Activated naive CD4-positive, alpha-beta T cell treated with anti-CD3 and anti-CD28 coated beads for 36 hours (primary cell): ENCODE measurements around the gene TMEM254. TPM values are rescaled to one million over a fixed set of nuclear protein-coding genes. Genes with fewer than 3 reads are reported as not detected.
"Not testable (repeated sequence)": the region's sequence is repeated elsewhere in the genome, so short reads cannot be mapped to it uniquely, and the experiment has no call there.

ENCODE experiments used
- CTCF ChIA-PET: fragments of 350-600 bp; sonication (Branson Sonifier 250); formaldehyde crosslinking; loops from one replicate; lab custom pipeline; 2021; ENCODE audit warnings: antibody characterized with exemption; lab: Charles Lee
- DNase-seq: peaks from one replicate; pipeline ENCODE4 v3.0.0-alpha.2; 2020
- H3K27ac Mint-ChIP-seq: one replicate; pipeline ENCODE4 v1.8.0; 2021; ENCODE audit warnings: mild to moderate bottlenecking, mixed read lengths
- H3K27me3 Mint-ChIP-seq: one replicate; pipeline ENCODE4 v1.8.0; 2021; ENCODE audit warnings: low read depth, mixed read lengths
- H3K36me3 Mint-ChIP-seq: one replicate; pipeline ENCODE4 v1.8.0; 2021; ENCODE audit warnings: low read depth, mixed read lengths
- H3K4me1 Mint-ChIP-seq: one replicate; pipeline ENCODE4 v1.8.0; 2021; ENCODE audit warnings: low read depth, mixed read lengths
- H3K4me3 Mint-ChIP-seq: one replicate; pipeline ENCODE4 v1.8.0; 2021; ENCODE audit warnings: mild to moderate bottlenecking, moderate library complexity, mixed read lengths
- H3K9me3 Mint-ChIP-seq: one replicate; pipeline ENCODE4 v1.8.0; 2021; ENCODE audit warnings: mixed read lengths
- intact Hi-C: fragments of 100-400 bp; cut with micrococcal nuclease; formaldehyde crosslinking; loops from one replicate; pipeline ENCODE4 v1.15.1; 2023
- total RNA-seq, 2 experiments: library from RNA; stranded (reverse); gene quantifications; one replicate each; pipeline ENCODE4 v1.2.3, GENCODE V29; 2021

Gene TMEM254
- total RNA-seq, 2 experiments from 2014 or later: 16.2 to 16.7 TPM

DNA sequence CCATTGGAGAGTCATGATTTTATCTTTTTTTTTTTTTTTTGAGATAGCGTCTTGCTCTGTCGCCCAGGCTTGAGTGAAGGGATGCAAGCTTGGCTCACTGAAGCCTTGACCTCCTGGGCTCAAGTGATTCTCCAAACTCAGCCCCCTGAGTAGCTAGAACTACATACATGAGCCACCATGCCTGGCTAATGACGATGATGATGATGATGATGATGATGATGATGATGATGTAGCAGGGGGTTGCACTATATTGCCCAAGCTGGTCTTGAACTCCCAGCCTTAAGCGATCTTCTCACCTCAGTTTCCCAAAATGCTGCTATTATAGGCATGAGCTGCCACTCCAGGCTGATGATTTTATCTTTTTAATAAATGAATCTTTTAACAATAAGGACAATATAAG is 40.2 kb downstream of the TMEM254 start:
- CTCF ChIA-PET: interaction anchor here (0.6 to 1.2 kb wide), 4 partner anchors 11 to 368 kb away, joined by 3 read pairs; no protein-coding TSS in a partner anchor
- Mint-ChIP-seq H3K4me1 (no peaks in the 10 kb centered on the region), H3K4me3 (no peak overlapping the region), H3K36me3 (no peaks in the 10 kb centered on the region), H3K27ac (no peak overlapping the region), H3K9me3 (no peaks in the 10 kb centered on the region), H3K27me3 (no peaks in the 10 kb centered on the region)
- DNase-seq: no peak
- intact Hi-C loops: no loop called here

DNA sequence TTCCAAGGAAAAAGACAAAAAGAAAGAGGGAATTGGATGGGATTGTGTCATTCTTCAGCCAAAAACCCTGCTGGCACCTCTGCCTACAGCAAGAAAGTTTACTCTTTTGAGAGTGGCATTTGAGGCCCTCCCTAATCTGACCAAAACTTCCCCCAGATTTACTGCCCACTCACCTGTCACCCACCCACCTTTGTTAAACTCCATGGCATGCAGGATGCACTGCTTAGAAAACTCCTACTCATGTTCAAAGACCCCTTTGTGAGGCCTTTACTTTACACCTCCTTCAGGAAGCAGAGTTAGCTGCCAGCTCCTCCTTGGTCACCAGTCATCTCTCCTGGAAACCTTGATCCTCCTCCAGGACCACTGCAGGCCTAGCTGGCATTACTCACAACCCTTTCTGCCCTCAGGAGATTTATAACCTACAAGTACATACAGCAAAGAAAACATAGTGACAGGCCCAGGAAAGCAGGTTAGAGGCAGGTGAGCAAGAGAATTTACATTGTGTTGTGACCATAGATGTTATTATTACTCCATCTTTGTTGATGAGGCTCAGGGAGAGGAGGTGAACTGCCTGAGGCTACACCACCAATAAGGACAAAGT is 43.7 kb downstream of the TMEM254 start:
- H3K4me1 Mint-ChIP-seq: no peaks in the 10 kb centered on the region
- H3K4me3 Mint-ChIP-seq: no peak overlapping the region
- no peaks in the 10 kb centered on the region for H3K9me3 Mint-ChIP-seq
- DNase-seq: no peak
- no peak overlapping the region for H3K27ac Mint-ChIP-seq
- intact Hi-C loops: no loop called here
- H3K36me3 Mint-ChIP-seq: no peaks in the 10 kb centered on the region
- CTCF ChIA-PET: no interaction called here
- peaks cover 1% of the 10 kb centered on the region for H3K27me3 Mint-ChIP-seq

DNA sequence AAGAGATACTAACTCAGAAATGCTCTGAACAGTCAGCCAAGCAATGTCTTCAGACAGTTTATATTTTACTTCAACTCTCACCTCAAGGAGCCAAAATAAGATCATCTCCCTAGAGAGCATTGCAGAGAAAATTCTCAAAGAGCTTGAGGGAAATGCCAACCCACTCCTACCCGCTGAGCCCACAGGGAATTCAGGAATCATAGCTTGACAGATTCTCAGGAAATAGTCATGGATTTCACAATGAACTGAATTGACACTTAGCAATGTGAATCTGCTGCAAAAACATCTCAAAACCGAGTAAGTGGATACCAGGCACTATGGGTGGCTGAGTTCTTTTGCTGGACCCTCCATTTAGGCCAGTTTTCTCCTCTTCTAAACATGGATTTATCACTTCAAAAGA is 44.3 kb downstream of the TMEM254 start:
- DNase-seq: no peak
- H3K9me3 Mint-ChIP-seq: no peaks in the 10 kb centered on the region
- H3K4me3 Mint-ChIP-seq: no peak overlapping the region
- peaks cover 1% of the 10 kb centered on the region for H3K27me3 Mint-ChIP-seq
- intact Hi-C loops: no loop called here
- H3K27ac Mint-ChIP-seq: no peak overlapping the region
- CTCF ChIA-PET: no interaction called here
- no peaks in the 10 kb centered on the region for H3K36me3 Mint-ChIP-seq
- no peaks in the 10 kb centered on the region for H3K4me1 Mint-ChIP-seq

DNA sequence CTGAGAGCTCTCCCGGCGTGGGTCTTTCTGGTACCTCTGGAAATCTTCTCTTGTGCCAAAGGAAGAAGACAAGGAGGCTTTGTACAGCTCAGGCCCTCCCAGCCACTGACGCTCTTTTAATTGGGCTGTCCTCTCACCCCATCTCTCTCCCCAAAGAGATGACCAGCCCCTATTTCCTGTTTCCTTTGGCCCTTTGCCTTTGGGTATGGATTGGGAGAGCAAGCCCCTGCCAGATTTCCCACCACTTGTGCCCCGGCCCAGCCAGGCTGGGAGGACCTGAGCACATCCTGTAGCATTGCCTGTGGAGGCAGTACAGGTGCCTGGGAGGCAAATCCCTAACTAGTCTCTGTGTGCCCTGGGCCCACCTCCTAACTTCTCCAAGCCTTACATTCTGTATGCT is 48.4 kb downstream of the TMEM254 start:
- intact Hi-C loops: no loop called here
- H3K4me3 Mint-ChIP-seq: no peak overlapping the region
- peaks cover 16% of the 10 kb centered on the region for H3K27me3 Mint-ChIP-seq
- DNase-seq: no peak
- H3K4me1 Mint-ChIP-seq: no peaks in the 10 kb centered on the region
- no peaks in the 10 kb centered on the region for H3K36me3 Mint-ChIP-seq
- CTCF ChIA-PET: no interaction called here
- H3K9me3 Mint-ChIP-seq: no peaks in the 10 kb centered on the region
- no peak overlapping the region for H3K27ac Mint-ChIP-seq

DNA sequence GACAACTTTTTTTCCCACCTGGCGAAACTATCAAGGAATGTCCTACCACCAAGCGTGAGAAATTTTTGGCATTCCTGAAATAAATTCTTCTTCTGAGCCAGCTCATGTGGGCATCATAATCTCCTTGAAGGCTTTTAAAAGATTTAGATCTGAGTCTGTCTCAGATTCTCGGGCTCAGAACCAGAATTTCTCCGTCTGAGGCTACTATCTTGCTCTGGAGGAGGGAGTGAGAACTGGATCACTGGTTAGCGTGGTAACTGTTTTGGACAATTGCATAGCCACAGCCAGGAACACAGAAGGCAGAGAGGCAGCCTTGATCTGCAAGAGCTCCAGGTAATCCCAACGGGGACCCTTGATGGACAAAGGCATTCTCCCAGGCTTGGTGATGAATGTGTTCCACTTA is 53.0 kb downstream of the TMEM254 start:
- H3K27me3 Mint-ChIP-seq: peaks cover 29% of the 10 kb centered on the region
- H3K9me3 Mint-ChIP-seq: no peaks in the 10 kb centered on the region
- no peak for DNase-seq
- intact Hi-C loops: no loop called here
- H3K36me3 Mint-ChIP-seq: no peaks in the 10 kb centered on the region
- no peak overlapping the region for H3K27ac Mint-ChIP-seq
- H3K4me1 Mint-ChIP-seq: peaks cover 4% of the 10 kb centered on the region
- H3K4me3 Mint-ChIP-seq: no peak overlapping the region
- CTCF ChIA-PET: no interaction called here

DNA sequence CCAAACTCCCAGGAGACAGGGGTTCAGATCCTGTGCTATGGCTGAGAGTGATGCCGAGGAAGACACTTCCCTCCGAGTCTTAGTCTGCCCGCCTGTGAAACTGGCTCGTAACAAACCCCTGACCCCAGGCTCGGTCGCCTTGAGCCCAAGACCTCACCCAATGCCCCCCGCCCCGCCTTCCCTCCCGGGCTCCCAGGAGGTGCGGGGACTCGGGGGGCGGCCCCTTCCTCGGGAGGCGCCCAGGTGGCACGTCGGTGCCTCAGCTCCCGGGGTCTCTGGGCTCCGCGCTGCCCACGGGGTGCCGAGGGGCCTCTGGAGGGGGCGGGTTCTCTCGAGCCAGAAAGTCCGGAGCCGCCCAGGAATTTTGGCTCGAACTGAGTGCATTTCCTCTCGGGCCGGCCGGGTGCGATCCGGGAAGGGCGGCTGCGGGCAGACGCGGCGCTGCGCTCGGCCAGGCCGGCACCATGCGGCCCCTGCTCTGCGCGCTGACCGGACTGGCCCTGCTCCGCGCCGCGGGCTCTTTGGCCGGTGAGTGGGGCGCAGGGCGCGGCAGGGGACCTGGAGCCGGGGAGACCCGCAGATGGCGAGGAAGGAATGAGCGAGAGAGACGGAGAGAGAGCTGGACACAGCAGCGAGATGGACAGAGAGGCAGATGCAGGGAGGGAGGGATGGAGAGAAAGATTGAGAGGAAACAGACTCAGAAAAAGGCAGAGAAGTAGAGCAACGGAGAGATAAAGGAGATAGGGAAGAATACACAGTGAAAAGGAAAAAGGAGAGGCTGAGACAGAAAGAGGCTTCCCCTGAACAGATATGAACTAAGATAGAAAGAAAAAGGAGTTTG is 54.1 kb downstream of the TMEM254 start, which contains the start of gene PLAC9:
TSS of gene PLAC9 (plus strand) at position 432 of the 841 bp plus-strand sequence. CDS start at position 465, 33 bp downstream.
- H3K9me3 Mint-ChIP-seq: no peaks in the 10 kb centered on the region
- CTCF ChIA-PET: interaction anchor here (0.9 to 1.3 kb wide), 2 partner anchors 12 to 90 kb away, joined by 3 to 5 read pairs; no protein-coding TSS in a partner anchor
- no peaks in the 10 kb centered on the region for H3K36me3 Mint-ChIP-seq
- H3K27ac Mint-ChIP-seq: no peak within 1 kb of the TSS
- peaks cover 29% of the 10 kb centered on the region for H3K27me3 Mint-ChIP-seq
- intact Hi-C loops: no loop called here
- DNase-seq: no peak
- H3K4me3 Mint-ChIP-seq: no peak within 1 kb of the TSS
- peaks cover 4% of the 10 kb centered on the region for H3K4me1 Mint-ChIP-seq

DNA sequence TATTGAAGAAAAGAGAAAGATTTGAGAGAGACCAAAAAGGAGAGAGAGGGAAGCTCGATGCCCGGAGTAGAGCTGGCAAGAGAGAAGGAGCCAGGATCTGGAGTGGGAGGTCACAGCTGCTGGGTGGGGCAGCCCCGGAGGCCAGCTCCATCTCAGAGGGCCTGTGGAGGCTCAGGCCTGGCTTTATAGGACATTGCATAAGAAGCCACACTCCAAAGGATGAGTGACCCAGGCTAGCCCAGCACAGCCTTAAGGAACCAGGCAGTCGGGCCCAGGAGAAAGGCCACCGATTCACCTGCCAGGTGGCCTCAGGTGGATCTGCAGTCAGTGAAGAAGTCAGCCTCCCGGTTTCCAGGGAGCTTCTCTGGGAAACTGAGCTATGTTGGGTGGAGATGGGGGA is 54.7 kb downstream of the TMEM254 start:
- intact Hi-C loops: no loop called here
- DNase-seq: no peak
- Mint-ChIP-seq H3K27ac (no peak overlapping the region), H3K27me3 (peaks cover 32% of the 10 kb centered on the region), H3K4me1 (peaks cover 4% of the 10 kb centered on the region), H3K9me3 (no peaks in the 10 kb centered on the region), H3K4me3 (no peak overlapping the region), H3K36me3 (no peaks in the 10 kb centered on the region)
- CTCF ChIA-PET: interaction anchor here (0.9 to 1.3 kb wide), 2 partner anchors 11 to 89 kb away, joined by 3 to 5 read pairs; no protein-coding TSS in a partner anchor

DNA sequence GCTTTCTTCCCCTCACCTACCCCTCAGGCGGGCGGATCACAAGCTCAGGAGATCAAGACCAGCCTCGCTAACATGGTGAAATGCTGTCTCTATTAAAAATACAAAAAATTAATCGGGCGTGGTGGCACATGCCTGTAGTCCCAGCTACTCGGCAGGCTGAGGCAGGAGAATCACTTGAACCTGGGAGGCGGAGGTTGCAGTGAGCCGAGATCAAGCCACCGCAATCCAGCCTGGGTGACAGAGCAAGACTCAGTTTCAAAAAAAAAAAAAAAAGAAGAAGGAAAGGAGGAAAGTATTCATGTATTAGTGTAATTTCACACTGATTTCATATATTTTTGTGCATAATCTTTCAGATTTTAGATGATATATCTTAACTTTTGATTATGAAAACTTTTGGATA is 55.2 kb downstream of the TMEM254 start:
- DNase-seq, intact Hi-C loops, H3K27ac Mint-ChIP-seq, H3K9me3 Mint-ChIP-seq, H3K4me1 Mint-ChIP-seq, H3K4me3 Mint-ChIP-seq, H3K36me3 Mint-ChIP-seq: not testable (repeated sequence)
- CTCF ChIA-PET: interaction anchor here (0.9 to 1.3 kb wide), 2 partner anchors 11 to 89 kb away, joined by 3 to 5 read pairs; no protein-coding TSS in a partner anchor
- H3K27me3 Mint-ChIP-seq: peaks cover 30% of the 10 kb centered on the region

DNA sequence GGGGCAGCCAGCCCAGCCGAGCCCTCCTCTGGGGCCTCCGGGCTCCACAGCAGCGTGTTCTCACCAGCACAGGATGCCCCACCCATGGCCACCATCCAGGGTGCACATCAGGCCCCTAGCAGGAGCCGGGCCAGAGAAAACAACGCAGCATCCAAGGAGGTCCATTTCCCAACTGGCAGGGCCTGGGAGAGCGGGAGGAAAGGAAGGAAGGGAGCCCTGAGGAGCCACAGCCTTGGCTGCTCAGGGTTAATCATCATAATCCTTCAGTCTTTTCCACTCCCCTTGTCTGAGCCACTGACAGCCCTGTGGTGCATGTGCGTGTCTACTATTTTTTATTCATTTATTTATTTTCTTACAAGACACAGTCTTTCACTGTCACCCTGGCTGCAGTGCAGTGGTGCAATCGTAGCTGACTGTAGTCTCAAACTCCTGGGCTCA is 57.7 kb downstream of the TMEM254 start:
- H3K27ac Mint-ChIP-seq: no peak overlapping the region
- no peak overlapping the region for H3K4me3 Mint-ChIP-seq
- H3K4me1 Mint-ChIP-seq: peaks cover 4% of the 10 kb centered on the region
- intact Hi-C loops: no loop called here
- CTCF ChIA-PET: interaction anchor here (0.7 to 0.9 kb wide), 3 partner anchors 40 to 127 kb away, joined by 3 read pairs; no protein-coding TSS in a partner anchor
- DNase-seq: no peak
- no peaks in the 10 kb centered on the region for H3K36me3 Mint-ChIP-seq
- peaks cover 31% of the 10 kb centered on the region for H3K27me3 Mint-ChIP-seq
- H3K9me3 Mint-ChIP-seq: no peaks in the 10 kb centered on the region

DNA sequence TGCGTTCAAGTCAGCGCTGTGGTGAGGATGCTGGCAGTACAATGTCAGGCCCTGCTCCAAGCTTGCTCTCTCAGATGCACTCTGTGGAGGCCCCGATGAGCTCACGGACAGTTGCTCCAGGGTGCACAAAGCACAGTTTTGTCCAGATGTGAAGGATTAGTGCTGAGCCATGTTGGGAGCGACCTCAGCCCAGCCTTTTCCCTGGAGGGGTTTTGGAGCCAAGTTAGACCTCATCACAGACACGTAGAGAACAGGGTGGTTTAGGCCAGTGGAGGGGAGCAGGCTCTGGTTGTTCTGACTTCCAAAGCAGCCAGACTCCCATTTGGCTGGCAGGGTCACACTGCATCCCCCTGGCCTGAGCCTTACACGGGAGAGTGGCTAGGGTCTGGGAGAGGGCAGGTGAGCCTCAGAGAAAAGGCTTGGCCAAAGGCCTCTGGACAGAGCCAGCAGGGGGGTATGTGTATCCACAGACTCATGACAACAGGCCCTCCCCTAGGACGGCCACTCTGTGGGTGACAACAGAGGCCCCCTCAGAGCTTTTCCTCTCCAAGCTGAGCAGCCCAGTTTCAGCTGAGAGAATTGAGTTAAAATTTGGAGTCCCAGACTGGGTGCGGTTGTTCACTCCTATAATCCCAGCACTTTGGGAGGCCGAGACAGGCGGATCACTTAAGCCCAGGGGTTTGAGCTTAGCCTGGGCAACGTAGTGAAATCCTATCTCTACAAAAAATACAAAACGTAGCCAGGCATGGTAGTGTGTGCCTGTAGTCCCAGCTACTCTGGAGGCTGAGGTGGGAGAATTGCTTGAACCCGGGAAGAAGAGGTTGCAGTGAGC is 58.8 kb downstream of the TMEM254 start:
- H3K4me3 Mint-ChIP-seq: no peak overlapping the region
- peaks cover 21% of the 10 kb centered on the region for H3K27me3 Mint-ChIP-seq
- no peak overlapping the region for H3K27ac Mint-ChIP-seq
- CTCF ChIA-PET: interaction anchor here (0.9 to 1.1 kb wide), 3 partner anchors 85 to 126 kb away, joined by 3 to 4 read pairs (median 3); no protein-coding TSS in a partner anchor
- intact Hi-C loops: no loop called here
- H3K9me3 Mint-ChIP-seq: no peaks in the 10 kb centered on the region
- H3K4me1 Mint-ChIP-seq: peaks cover 4% of the 10 kb centered on the region
- DNase-seq: no peak
- no peaks in the 10 kb centered on the region for H3K36me3 Mint-ChIP-seq

DNA sequence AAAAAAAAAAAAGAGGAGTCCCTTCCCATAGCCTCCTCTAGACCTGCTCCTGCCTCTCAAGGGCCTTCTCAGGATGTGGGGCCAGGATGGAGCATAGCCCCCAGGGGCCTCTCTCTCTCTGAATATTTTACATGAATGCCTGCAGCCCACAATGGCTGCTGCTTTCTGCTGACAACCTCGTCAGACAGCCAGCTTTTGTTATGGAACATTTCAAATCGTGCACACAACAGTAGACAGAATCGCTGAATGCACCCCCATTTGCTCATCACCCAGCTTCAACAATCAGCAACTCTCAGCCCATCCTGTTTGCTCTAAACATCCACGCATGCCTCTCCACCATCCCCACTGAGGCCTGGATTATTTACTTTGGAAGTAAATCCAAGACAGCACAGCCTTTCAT is 59.5 kb downstream of the TMEM254 start:
- peaks cover 1% of the 10 kb centered on the region for H3K4me1 Mint-ChIP-seq
- H3K27ac Mint-ChIP-seq: no peak overlapping the region
- CTCF ChIA-PET: interaction anchor here (0.7 to 1.1 kb wide), 3 partner anchors 50 to 123 kb away, joined by 3 to 5 read pairs (median 4); no protein-coding TSS in a partner anchor
- H3K4me3 Mint-ChIP-seq: no peak overlapping the region
- intact Hi-C loops: no loop called here
- no peaks in the 10 kb centered on the region for H3K36me3 Mint-ChIP-seq
- no peaks in the 10 kb centered on the region for H3K9me3 Mint-ChIP-seq
- peaks cover 18% of the 10 kb centered on the region for H3K27me3 Mint-ChIP-seq
- DNase-seq: no peak

DNA sequence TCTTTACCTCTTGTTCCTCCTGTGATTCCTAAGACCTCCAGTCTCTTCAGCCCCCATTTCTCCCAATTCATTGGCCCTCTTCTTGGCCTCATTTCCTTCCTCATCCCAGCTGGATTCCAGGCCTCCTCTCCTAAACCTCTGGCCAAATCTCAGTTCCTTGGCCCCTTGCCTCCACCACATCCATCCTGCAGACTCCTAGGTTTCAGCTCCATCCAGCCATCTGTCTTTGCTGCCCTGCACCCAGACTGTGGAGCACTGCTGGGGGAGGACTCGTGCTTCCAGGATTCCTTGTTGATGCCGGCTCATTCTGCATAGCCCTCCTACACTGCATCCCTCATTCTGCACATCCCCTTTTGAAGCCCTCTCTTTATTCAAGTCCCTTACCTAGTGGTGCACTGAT is 60.8 kb downstream of the TMEM254 start:
- Mint-ChIP-seq H3K27me3 (peaks cover 10% of the 10 kb centered on the region), H3K4me1 (peaks cover 6% of the 10 kb centered on the region), H3K36me3 (no peaks in the 10 kb centered on the region), H3K4me3 (no peak overlapping the region), H3K27ac (no peak overlapping the region), H3K9me3 (no peaks in the 10 kb centered on the region)
- no peak for DNase-seq
- intact Hi-C loops: no loop called here
- CTCF ChIA-PET: interaction anchor here (1.1 to 1.5 kb wide), 2 partner anchors 21 to 122 kb away, joined by 3 to 5 read pairs; no protein-coding TSS in a partner anchor
